GM19455 (cell line): ENCODE measurements around the gene C1QTNF3.
A peak's percentile ranks its signal among the peaks of the same experiment; 100 is the strongest.
"Not testable (repeated sequence)": the region's sequence is repeated elsewhere in the genome, so short reads cannot be mapped to it uniquely, and the experiment has no call there.

ENCODE experiments used
- ATAC-seq: cut with Tn5 transposase; IDR thresholded peaks from one replicate; pipeline ENCODE4 v1.9.1; 2021; ENCODE audit not compliant: unreplicated experiment

Gene C1QTNF3

DNA sequence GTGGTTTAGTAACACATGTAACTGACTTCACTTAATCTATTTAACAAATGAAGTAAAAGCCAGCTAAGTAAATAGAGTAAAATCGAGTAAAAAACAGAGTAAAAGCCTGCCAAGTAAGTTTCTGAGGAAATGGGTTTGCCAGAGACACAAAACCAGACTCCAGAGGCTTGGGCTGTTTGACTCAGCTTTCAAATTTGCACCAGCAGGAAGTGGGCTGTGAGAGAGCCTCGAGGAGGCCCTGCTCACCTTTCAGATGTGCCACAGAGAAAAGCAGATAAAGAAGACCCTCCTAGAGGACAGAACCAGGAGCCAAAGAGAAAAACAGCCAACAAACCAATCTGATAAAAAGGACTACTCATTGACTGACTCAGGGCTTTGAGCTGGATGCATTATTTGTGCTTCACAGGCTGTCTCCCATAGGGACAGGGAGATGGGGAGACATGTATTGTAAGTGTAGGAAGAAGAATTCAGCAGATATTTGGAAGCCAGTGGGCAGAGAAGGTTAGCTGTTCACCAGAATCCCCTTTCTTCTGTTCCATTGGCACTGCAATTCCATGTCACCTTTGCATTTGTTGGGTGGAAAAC lies 20.8 kb downstream of the C1QTNF3 start:
- peak; percentile 88 for ATAC-seq

DNA sequence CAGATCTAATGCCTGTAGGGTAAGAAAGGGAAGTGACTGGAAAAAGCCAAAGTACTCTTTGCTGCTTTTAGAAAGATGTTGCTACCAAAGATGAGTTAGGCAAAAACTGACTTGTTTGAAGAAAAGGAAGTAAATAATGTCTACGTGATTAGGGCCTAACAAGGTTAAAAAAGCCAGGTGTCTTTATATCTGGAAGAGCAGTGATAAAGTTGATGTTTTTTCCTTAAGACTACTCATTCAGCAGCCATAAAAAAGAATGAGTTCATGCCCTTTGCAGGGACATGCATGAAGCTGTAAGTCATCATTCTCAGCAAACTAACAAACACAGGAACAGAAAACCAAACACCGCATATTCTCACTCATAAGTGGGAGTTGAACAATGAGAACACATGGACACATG lies 21.7 kb downstream of the C1QTNF3 start:
- ATAC-seq = no peak

DNA sequence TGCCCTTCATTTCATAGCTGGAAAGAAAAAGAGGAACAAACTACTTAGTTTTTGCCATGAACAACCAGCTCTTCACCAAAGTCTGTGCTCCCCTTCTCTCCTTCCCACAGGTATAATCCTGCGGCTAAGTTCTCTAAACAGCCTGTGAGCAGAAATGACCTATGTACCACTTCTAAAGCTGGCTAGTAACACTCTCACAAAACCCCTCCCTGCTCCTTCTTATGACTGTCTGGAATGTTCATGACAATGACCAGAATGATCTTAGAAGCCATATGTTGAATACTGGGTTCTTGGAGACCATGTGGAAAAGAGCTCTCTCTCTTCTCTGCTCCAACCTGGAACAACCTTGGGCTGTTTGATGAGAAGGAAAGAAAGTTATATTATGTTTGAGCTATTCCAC lies 22.3 kb downstream of the C1QTNF3 start:
- no peak for ATAC-seq

DNA sequence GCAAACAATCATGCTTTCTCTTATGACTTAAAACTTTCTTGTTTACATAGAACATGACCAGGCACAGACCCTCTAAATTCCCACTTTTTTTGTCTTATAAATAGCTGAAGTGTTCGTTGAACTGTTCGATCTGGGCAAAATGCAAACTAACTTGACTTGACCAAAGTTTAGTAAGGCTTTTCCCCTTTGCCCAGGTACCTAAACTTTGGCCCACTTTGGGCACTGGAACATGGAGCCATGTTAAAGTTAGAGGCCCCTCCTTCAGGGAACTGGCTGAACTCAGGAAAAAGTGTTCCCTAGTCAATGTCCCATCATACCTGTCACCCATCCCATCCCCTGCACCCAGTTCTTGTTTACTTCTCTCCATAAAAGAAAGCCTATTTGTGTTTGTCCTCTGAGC lies 25.8 kb downstream of the C1QTNF3 start:
- no peak for ATAC-seq

DNA sequence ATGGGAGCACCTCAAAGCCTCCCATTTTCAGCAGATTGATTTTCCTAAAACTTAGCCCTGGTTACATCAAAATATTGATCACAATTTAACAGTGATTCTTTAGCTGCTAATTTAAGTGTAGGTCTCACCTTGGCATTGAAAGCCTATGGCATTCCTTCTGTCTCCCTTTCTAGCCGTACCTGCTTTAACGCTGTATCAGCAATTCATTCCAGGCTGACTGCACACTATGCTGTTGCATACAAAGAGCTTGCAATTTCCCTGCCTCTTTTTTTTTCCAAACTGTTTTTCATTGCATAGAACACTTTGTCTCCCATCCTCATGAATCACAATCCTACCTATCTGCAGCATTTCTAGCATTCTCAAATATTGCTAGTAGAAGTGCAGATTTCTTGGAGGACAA lies 26.3 kb downstream of the C1QTNF3 start:
- ATAC-seq = no peak

DNA sequence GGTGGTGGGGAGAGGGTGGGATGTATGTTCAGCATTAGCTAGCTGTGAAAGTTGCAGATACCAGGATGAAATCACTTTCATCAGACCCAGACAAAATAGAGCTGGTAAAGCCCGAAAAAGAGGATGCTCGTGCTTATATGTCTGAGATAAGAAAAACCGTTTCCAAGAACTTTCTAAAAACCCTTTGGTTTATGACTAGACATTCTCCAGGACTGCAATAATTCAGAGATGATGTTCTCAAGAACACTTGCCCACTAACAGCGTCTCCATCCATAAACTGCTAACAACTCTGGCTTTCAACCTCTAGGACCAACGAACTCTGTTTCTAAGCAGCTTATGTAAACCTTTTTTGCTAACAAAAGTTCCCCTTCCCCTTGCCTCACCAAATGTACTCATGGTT lies 26.8 kb downstream of the C1QTNF3 start:
- no peak for ATAC-seq

DNA sequence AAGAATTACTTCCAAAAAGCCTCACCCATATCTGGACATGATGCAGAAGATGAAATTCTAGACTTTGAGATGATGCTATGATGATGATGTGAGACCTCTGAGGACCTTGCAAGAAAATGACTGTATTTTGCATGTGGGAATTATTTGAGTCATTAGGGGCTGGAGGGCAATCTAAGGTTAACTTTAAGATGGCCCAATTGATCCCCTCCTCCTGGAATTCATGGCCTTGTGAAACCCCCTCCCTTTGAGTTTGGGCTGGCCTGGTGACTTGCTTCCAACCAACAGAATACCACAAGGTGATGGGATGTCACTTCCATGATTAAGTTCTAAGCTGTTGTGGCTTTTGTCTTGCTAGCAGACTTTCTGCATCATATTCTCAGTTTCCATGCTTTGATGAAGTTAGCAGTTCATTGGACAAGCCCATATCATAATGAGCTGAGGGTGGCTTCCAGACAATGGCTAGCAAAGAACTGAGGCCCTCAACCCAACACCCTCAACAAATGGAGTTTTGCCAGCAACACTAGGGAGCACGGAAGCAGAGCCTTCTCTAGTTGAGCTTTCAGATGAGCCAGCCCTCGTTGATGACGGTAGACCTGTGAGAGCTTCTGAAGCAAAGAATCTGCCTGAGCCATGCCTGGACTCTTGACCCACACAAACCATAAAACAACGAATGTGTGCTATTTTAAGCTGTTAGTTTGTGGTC lies 27.7 kb downstream of the C1QTNF3 start:
- ATAC-seq = no peak

DNA sequence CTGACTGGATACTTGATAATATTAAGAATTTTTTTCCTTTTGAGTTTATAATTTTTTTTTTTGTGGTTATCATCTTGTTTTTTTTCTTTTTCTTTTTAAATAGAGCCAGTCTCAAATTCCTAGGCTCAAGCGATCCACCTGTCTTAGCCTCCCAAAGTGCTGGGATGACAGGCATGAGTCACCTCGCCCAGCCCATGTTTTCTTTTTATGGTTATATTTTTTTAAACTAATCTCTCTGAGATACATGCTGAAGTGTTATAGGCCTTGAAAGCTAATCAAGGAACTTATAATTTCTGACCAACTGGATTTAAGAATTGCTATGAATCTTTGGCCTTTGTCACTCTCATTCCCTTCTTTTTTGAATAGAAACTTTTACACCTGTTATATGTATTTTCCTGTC lies 28.4 kb downstream of the C1QTNF3 start:
- ATAC-seq = no peak

DNA sequence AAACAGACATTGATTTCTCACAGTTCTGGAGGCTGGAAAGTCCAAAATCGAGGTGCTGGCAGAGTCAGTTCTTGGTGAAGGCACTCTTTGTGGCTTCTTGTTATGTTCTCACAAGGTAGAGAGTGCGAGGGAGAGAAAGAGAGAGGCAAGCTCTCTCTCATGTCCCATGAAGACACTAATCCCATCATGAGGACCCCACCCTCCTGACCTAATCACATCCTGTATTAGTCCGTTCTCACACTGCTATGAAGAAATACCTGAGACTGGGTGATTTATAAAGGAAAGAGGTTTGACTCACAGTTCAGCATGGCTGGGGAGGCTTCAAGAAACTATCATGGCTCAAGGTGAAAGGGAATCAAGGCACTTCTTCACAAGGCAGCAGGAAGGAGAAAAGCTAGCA lies 29.5 kb downstream of the C1QTNF3 start:
- no peak for ATAC-seq

DNA sequence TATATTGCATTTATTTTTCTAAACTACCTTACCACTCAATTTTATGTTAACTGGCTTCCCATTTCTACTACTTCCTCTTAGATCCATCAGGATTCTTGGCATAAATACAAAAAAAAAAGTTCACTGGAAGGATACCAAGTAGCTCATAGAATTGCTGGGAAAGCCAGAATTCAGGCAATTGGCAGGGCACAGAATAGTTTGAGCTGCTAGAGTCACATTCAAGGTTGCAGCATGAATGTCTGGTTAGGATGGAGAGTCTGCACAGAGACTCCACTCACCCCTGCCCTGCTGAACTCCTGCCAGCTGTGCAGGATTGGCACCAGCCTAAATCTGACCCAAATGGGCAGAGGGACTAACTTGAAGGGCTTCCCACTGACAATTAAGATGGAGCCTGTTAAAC lies 30.2 kb downstream of the C1QTNF3 start:
- no peak for ATAC-seq

DNA sequence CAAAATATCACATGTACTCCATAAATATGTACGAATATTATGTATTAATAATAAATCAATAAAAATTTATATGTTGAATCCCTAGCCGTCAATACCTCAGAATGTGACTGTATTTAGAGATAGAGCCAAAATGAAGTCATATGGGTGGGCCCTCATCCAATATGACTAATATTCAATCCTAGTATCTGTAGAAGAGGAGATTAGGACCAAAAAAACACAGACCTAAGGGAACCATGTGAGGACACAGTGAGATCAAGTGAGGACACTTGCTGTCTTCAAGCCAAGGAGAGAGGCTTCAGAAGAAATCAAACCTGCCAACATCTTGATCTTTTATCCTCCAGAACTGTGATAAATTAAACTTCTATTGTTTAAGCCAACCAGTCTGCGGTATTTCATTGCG lies 31.5 kb downstream of the C1QTNF3 start:
- ATAC-seq = no peak

DNA sequence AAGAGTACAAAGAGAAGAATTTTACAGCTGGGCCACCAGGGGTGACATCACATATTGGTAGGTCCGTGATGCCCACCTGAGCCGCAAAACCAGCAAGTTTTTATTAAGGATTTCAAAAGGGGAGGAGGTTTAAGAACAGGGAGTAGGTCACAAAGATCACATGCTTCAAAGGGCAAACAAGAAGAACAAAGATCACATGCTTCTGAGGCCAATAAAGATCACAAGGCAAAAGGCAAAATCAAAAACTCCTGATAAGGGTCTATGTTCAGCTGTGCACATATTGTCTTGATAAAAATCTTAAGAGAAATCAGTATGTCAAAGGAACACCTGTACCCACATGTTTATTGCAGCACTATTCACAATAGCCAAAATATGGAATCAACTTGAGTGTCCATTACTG lies 32.9 kb downstream of the C1QTNF3 start:
- not testable (repeated sequence) for ATAC-seq

DNA sequence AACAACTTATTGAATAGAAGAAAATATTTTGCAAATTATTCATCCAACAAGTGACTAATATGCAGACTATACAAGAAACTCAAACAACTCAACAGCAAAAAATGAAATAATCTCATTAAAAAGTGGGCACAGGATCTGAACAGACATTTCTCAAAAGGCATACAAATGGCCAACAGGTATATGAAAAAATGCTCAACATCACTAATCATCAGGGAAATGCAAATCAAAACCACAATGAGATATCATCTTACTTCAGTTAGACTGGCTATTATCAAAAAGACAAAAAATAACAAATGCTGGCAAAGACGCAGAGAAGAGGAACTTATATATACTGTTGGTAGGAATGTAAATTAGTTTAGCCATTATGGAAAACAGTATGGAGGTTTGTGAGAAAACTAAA lies 33.4 kb downstream of the C1QTNF3 start:
- no peak for ATAC-seq

DNA sequence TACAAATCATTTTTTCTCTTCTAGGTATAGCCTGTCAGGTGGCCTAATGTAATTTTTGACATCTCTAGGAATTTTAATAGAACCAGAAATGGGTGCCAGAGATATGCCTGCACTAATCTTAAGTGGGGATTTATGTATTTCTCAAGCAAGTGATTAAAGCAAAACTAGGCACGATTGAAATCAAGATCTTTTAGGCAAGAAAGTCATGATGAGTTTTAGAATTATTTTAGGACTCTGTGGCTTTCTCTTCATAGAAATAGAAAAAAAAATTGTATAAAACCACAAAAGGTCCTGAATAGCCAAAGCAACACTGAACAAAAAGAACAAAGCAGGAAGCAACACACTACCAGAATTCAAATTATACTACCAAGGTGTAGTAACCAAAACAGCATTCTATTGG lies 34.2 kb downstream of the C1QTNF3 start:
- ATAC-seq = no peak

DNA sequence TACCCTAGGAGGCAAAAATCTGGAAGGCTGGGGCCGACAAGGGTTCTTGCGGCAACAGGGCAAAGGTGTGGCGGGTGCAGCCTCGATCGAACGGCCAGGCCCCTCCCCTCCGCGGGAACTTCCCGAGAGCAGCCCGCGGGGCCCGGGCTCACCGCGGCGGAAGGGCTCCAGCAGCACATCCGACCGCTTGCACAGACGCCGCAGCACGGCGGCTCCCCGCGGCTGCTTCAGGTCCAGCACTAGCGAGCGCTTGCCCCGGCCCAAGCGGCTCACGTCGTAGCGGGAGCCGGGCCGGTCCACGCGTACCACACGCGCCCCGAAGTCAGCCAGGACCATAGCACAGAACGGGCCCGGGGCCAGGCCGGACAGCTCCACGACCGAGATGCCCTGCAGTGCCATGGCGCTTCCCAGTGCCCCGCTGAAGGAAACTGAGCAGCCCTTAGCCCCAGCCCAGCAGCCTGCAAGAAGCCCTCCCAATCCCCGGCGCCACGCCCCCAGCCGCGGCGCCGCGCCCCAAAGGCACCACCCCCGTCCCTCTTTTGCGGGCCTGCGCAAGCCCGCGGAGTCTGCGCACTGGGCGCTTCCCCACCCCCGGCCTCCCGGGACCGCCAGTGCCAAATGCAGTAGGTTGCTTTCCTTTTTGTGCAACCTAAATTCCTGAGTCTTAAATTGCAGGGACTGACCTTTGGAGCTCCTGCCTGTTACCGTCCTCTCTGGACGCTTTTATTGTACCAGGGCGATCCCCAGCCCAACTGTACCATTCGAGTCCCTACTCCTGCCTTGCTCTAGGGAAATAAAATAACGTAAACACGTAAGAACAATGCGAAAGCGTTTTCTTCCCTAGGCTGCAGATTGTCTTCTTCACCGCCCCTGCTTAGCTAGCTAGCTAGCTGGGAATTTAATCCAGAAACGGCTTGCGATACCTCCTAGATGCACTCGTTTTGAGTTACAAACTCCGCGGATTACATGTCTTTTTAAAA lies 35.1 kb downstream of the C1QTNF3 start, which contains the start of gene AMACR:
AMACR (minus strand) TSS at position 430 of the 980 bp plus-strand sequence; CDS start at position 399, 31 bp downstream.
- ATAC-seq = peak; percentile 93

DNA sequence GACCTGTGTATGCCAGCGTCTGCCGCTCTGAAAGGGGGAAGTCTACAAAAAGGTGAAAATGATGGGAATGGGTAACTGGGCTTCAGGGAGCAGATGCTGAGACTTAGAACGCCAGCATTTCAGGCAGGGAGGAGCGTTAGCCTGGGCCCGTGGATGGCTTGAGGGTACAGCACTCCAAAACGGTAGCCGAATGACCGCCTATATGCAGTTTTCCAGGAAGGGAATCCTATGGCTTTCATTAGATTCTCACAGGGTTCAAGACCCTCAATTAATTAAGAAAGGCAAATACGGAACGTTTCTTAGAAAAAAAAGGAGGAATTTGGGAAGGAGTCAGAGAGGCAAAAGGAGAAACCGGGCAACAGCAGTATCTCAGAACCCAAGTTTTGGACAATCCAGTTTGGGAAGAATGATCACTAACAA lies 35.8 kb downstream of the C1QTNF3 start:
- ATAC-seq = no peak

DNA sequence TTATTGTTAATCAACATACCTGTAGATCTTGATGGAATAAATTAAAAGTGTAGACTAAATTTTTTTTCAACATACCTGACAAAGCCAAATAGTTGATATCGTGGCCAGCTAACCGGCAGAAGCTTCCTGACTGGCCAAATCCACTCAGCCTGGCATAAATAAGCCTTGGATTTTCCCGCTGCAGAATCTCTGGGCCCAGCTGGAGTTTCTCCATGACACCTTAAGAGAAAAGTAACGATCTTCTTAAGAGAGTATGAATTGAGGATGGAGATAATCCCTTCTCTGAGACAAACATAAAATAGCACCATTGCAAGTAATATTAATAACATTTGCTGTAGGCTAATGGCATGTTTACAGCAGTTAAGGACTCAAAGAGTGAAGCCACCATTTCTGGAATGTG lies 37.3 kb downstream of the C1QTNF3 start:
- no peak for ATAC-seq

DNA sequence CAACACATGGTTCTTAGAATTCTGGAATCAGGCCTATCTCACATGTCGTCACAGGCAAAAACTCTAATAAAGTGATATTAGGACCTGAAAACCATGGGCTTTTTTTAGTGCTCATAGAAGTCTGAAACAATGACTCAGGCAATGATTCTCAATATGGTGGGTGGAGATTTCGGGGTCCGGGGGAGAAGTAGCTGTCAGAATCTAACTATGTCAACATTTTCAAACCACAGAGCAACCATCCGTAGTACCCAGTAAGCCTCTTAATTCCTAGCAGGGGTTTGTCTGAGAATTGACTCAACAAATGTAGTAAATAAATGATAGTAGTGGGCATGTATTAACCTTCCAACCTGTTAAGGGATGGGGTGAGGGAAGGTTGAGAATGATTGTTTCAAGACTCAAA lies 37.8 kb downstream of the C1QTNF3 start:
- ATAC-seq = no peak

DNA sequence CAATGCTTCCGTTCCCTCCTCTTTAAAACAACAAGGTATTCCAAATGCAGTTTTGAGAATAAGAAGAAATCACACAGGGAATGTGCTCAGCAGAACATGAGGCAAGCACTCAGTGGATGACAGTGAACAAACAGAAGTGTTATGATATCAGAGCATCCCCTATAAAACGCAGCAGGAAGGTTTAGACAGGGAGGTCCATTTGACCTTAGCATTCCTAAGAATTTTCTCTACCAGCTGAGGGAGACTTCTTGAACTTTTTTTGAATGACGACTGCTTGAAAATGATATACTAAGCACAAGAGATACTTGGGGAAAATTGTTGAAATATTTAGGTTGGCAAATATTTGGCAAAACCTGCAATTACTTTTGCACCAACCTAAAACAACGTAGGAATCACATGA lies 39.1 kb downstream of the C1QTNF3 start:
- no peak for ATAC-seq

DNA sequence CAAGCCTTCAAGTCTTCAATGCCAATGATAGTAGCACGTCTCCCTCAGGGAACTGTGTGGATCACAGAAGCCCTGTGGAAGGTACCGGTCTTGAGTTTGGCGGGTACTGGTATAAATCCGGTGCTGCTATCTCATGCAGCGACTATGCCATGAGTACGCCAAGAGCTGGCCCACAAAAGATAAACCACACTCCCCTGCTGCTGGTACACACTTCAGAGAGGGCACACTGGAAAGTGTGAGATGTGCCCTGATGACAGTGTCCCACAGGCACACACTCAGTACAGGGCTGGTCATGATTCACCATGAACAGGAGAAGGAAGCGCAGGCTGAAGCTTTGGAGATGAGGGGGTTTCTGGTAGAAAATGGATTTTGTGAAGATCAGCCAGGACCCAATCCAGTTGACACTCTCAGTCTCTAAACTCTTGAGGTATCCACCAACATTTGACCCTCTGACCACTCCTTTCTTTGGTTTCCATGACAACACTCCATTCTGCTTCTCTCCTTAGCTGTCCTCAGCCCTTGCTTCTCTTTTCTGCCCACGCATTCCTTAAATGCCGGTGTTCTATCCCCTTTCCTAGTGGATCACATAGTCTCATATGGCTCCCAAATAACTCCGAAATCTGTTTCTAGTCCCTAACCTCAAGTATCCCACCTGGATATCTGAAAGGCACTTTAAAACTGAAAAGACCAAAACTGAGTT lies 40.2 kb downstream of the C1QTNF3 start:
- no peak for ATAC-seq

DNA sequence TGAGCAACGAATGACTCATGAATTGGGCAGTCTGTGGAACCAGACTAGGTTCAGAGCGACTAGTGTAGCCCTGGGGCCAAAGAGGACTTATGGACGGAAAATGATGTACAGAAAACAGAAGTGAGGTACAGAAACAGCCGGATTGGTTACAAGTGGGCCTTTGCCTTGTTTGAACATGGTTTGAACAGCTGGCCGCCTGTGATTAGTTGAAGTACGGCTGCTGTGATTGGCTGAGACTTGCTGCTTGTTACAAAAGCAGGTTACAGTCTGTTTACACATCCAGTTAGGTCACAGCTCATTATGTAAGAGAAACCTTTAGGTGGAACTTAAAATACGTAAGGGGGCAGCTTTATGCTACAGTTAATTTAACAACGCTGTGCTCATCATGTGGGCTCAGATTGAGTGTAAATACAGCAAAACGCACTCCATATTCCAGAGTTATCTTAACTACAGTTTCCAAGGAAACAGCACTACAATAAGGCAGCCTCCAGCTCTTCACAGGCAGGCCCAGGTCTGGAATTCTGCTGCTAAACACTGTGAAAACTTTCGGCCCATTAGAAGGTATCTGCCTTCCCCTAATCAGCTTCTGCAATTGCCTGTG lies 41.7 kb downstream of the C1QTNF3 start:
- no peak for ATAC-seq
